ENCODE measurements around the gene CDYL. TPM values are rescaled to one million over a fixed set of nuclear protein-coding genes. Genes with fewer than 3 reads are reported as not detected.
A peak's percentile ranks its signal among the peaks of the same experiment; 100 is the strongest.

The CDYL gene
- total RNA-seq, 1 experiment from 2014 or later: 60.8 TPM

- Histone ChIP-seq H3K79me2 (ENCODE audit: low read depth) (0 out of 2 replicates have a peak, but pooled peaks cover 8% of the 10 kb centered on the region), H3K36me3 (ENCODE audit: low read depth) (no peaks in the 10 kb centered on the region), H3K4me2 (no peak overlapping the region), H3K4me3 (no peak overlapping the region), H4K20me1 (ENCODE audit: insufficient read depth) (no peaks in the 10 kb centered on the region), H3F3A (ENCODE audit: insufficient read depth, low read depth) (peaks cover 19% of the 10 kb centered on the region), H3K9me2 (ENCODE audit: insufficient read depth) (no peaks in the 10 kb centered on the region), H3K4me1 (replicated peaks; ENCODE audit: insufficient read depth) (peaks cover 32% of the 10 kb centered on the region), H2AFZ (no peak overlapping the region), H3K27me3 (ENCODE audit: insufficient read depth, low read depth) (no peaks in the 10 kb centered on the region), H3K27ac (no peak overlapping the region), H3K9me3 (ENCODE audit: insufficient read depth, low read depth) (no peaks in the 10 kb centered on the region)
- CTCF ChIA-PET: no interaction called here
- intact Hi-C loops (cut with micrococcal nuclease; ENCODE audit: unreplicated experiment): loop anchor here (5.0 kb wide), 2 partner anchors 142 to 333 kb away; no protein-coding TSS in a partner anchor
- no peak for DNase-seq
- TF ChIP-seq EZH2 (IDR thresholded peaks at IDR 0.05; ENCODE audit: low read depth): no peak
- TF ChIP-seq CTCF (conservative IDR thresholded peaks at IDR 0.05): no peak
- POLR2A ChIA-PET (ENCODE audit: unreplicated experiment): interaction anchor here (0.6 to 0.7 kb wide), 2 partner anchors 133 to 1191 kb away, joined by 3 to 6 read pairs; no protein-coding TSS in a partner anchor
- BruUV-seq (replicated peaks): no TSS peak
Measured at GRCh38 chr6:4940416-4940815, 164.2 kb downstream of the CDYL start.

GRCh38 chr6:4941782-4942672, 165.8 kb downstream of the CDYL start:
- H3K4me2 ChIP-seq: peak overlapping the region; percentile 41

More at GRCh38 chr6:4941782-4942672, 165.8 kb downstream of the CDYL start:
- H3F3A ChIP-seq (ENCODE audit: insufficient read depth, low read depth): peaks cover 19% of the 10 kb centered on the region
- 0 out of 2 replicates have a peak, but pooled peaks cover 8% of the 10 kb centered on the region for H3K79me2 ChIP-seq (ENCODE audit: low read depth)
- no peaks in the 10 kb centered on the region for H3K36me3 ChIP-seq (ENCODE audit: low read depth)
- H3K27me3 ChIP-seq (ENCODE audit: insufficient read depth, low read depth): no peaks in the 10 kb centered on the region
- ChIA-PET CTCF (interaction anchor here (0.6 to 1.0 kb wide), 2 partner anchors 165 to 553 kb away, joined by 3 to 5 read pairs; no protein-coding TSS in a partner anchor), POLR2A (ENCODE audit: unreplicated experiment) (interaction anchor here (0.6 to 1.0 kb wide), 3 partner anchors 141 to 1081 kb away, joined by 3 to 8 read pairs (median 4); a partner anchor contains a TSS)
- intact Hi-C loops (cut with micrococcal nuclease; ENCODE audit: unreplicated experiment): loop anchor here (2.0 to 5.0 kb wide), 4 partner anchors 140 to 583 kb away; partner anchors contain the start of gene CDYL
- no peaks in the 10 kb centered on the region for H3K9me2 ChIP-seq (ENCODE audit: insufficient read depth)
- no TSS peak for BruUV-seq (replicated peaks)
- H3K4me1 ChIP-seq (replicated peaks; ENCODE audit: insufficient read depth): peaks cover 32% of the 10 kb centered on the region
- H3K27ac ChIP-seq: peak overlapping the region; percentile 66
- H3K9me3 ChIP-seq (ENCODE audit: insufficient read depth, low read depth): no peaks in the 10 kb centered on the region
- no peaks in the 10 kb centered on the region for H4K20me1 ChIP-seq (ENCODE audit: insufficient read depth)
- H2AFZ ChIP-seq: no peak overlapping the region
- H3K4me3 ChIP-seq: no peak overlapping the region
- TF ChIP-seq CTCF (conservative IDR thresholded peaks at IDR 0.05) (no peak), EZH2 (IDR thresholded peaks at IDR 0.05; ENCODE audit: low read depth) (no peak)
- DNase-seq: peak; percentile 80 to 89

Data from PC-9 (cell line).